ENCODE results near the gene TMEM192.

TMEM192 gene

GRCh38 chr4:165112368-165113121, at the start of gene TMEM192:
Gene TMEM192 (minus strand): TSS chr4:165112860. CDS start chr4:165112773, 87 bp downstream.
- no peaks in the 10 kb centered on the region for H3K27me3 ChIP-seq (ENCODE audit: control insufficient read depth, insufficient read depth, low read length)
- H3K9me3 ChIP-seq (ENCODE audit: control insufficient read depth, low read depth, low read length) = no peaks in the 10 kb centered on the region
- no peak within 1 kb of the TSS for H3K27ac ChIP-seq (ENCODE audit: low read length)
- no peaks in the 10 kb centered on the region for H3K36me3 ChIP-seq (ENCODE audit: control insufficient read depth, low read depth, low read length)
- H3K9ac ChIP-seq (ENCODE audit: low read length) = peak within 1 kb of the TSS; percentile 78
- H3K4me1 ChIP-seq (ENCODE audit: control insufficient read depth, low read depth, low read length) = peaks cover 10% of the 10 kb centered on the region
- H3K4me3 ChIP-seq (ENCODE audit: low read length) = peak within 1 kb of the TSS; percentile 91

GRCh38 chr4:165158762-165159161, 46.1 kb upstream of the TMEM192 start:
- no peaks in the 10 kb centered on the region for H3K4me1 ChIP-seq (ENCODE audit: control insufficient read depth, low read depth, low read length)
- H3K9ac ChIP-seq (ENCODE audit: low read length) = no peak overlapping the region
- no peaks in the 10 kb centered on the region for H3K27me3 ChIP-seq (ENCODE audit: control insufficient read depth, insufficient read depth, low read length)
- H3K9me3 ChIP-seq (ENCODE audit: control insufficient read depth, low read depth, low read length) = no peaks in the 10 kb centered on the region
- H3K4me3 ChIP-seq (ENCODE audit: low read length) = no peak overlapping the region
- H3K36me3 ChIP-seq (ENCODE audit: control insufficient read depth, low read depth, low read length) = no peaks in the 10 kb centered on the region
- H3K27ac ChIP-seq (ENCODE audit: low read length) = no peak overlapping the region

GRCh38 chr4:165156906-165157305, 44.2 kb upstream of the TMEM192 start:
- H3K9me3 ChIP-seq (ENCODE audit: control insufficient read depth, low read depth, low read length) = no peaks in the 10 kb centered on the region
- no peaks in the 10 kb centered on the region for H3K36me3 ChIP-seq (ENCODE audit: control insufficient read depth, low read depth, low read length)
- no peak overlapping the region for H3K4me3 ChIP-seq (ENCODE audit: low read length)
- no peaks in the 10 kb centered on the region for H3K27me3 ChIP-seq (ENCODE audit: control insufficient read depth, insufficient read depth, low read length)
- no peak overlapping the region for H3K27ac ChIP-seq (ENCODE audit: low read length)
- H3K4me1 ChIP-seq (ENCODE audit: control insufficient read depth, low read depth, low read length) = no peaks in the 10 kb centered on the region
- no peak overlapping the region for H3K9ac ChIP-seq (ENCODE audit: low read length)

GRCh38 chr4:165154482-165154881, 41.8 kb upstream of the TMEM192 start:
- H3K27me3 ChIP-seq (ENCODE audit: control insufficient read depth, insufficient read depth, low read length) = no peaks in the 10 kb centered on the region
- H3K9me3 ChIP-seq (ENCODE audit: control insufficient read depth, low read depth, low read length) = no peaks in the 10 kb centered on the region
- H3K4me1 ChIP-seq (ENCODE audit: control insufficient read depth, low read depth, low read length) = no peaks in the 10 kb centered on the region
- H3K36me3 ChIP-seq (ENCODE audit: control insufficient read depth, low read depth, low read length) = no peaks in the 10 kb centered on the region
- no peak overlapping the region for H3K9ac ChIP-seq (ENCODE audit: low read length)
- no peak overlapping the region for H3K27ac ChIP-seq (ENCODE audit: low read length)
- no peak overlapping the region for H3K4me3 ChIP-seq (ENCODE audit: low read length)

- H3K27me3 ChIP-seq (ENCODE audit: control insufficient read depth, insufficient read depth, low read length) = no peaks in the 10 kb centered on the region
- no peak overlapping the region for H3K27ac ChIP-seq (ENCODE audit: low read length)
- H3K9me3 ChIP-seq (ENCODE audit: control insufficient read depth, low read depth, low read length) = no peaks in the 10 kb centered on the region
- H3K4me1 ChIP-seq (ENCODE audit: control insufficient read depth, low read depth, low read length) = no peaks in the 10 kb centered on the region
- H3K4me3 ChIP-seq (ENCODE audit: low read length) = no peak overlapping the region
- H3K36me3 ChIP-seq (ENCODE audit: control insufficient read depth, low read depth, low read length) = no peaks in the 10 kb centered on the region
- H3K9ac ChIP-seq (ENCODE audit: low read length) = no peak overlapping the region
These were observed 39.9 kb upstream of the TMEM192 start for GRCh38 chr4:165152527-165152926.

GRCh38 chr4:165151734-165152133, 39.1 kb upstream of the TMEM192 start:
- no peak overlapping the region for H3K27ac ChIP-seq (ENCODE audit: low read length)
- H3K9ac ChIP-seq (ENCODE audit: low read length) = no peak overlapping the region
- no peaks in the 10 kb centered on the region for H3K4me1 ChIP-seq (ENCODE audit: control insufficient read depth, low read depth, low read length)
- H3K36me3 ChIP-seq (ENCODE audit: control insufficient read depth, low read depth, low read length) = no peaks in the 10 kb centered on the region
- no peaks in the 10 kb centered on the region for H3K27me3 ChIP-seq (ENCODE audit: control insufficient read depth, insufficient read depth, low read length)
- H3K4me3 ChIP-seq (ENCODE audit: low read length) = no peak overlapping the region
- H3K9me3 ChIP-seq (ENCODE audit: control insufficient read depth, low read depth, low read length) = no peaks in the 10 kb centered on the region

GRCh38 chr4:165150545-165150944, 37.9 kb upstream of the TMEM192 start:
- Histone ChIP-seq H3K36me3 (ENCODE audit: control insufficient read depth, low read depth, low read length) (no peaks in the 10 kb centered on the region), H3K4me3 (ENCODE audit: low read length) (no peak overlapping the region), H3K4me1 (ENCODE audit: control insufficient read depth, low read depth, low read length) (no peaks in the 10 kb centered on the region), H3K27me3 (ENCODE audit: control insufficient read depth, insufficient read depth, low read length) (no peaks in the 10 kb centered on the region), H3K9me3 (ENCODE audit: control insufficient read depth, low read depth, low read length) (no peaks in the 10 kb centered on the region), H3K27ac (ENCODE audit: low read length) (no peak overlapping the region), H3K9ac (ENCODE audit: low read length) (no peak overlapping the region)

- Histone ChIP-seq H3K9me3 (ENCODE audit: control insufficient read depth, low read depth, low read length) (no peaks in the 10 kb centered on the region), H3K4me1 (ENCODE audit: control insufficient read depth, low read depth, low read length) (no peaks in the 10 kb centered on the region), H3K27ac (ENCODE audit: low read length) (no peak overlapping the region), H3K4me3 (ENCODE audit: low read length) (no peak overlapping the region), H3K9ac (ENCODE audit: low read length) (no peak overlapping the region), H3K36me3 (ENCODE audit: control insufficient read depth, low read depth, low read length) (no peaks in the 10 kb centered on the region), H3K27me3 (ENCODE audit: control insufficient read depth, insufficient read depth, low read length) (no peaks in the 10 kb centered on the region)
These were observed 26.2 kb upstream of the TMEM192 start for GRCh38 chr4:165138843-165139242.

GRCh38 chr4:165137205-165137604, 24.5 kb upstream of the TMEM192 start:
- no peaks in the 10 kb centered on the region for H3K9me3 ChIP-seq (ENCODE audit: control insufficient read depth, low read depth, low read length)
- H3K9ac ChIP-seq (ENCODE audit: low read length) = no peak overlapping the region
- no peak overlapping the region for H3K4me3 ChIP-seq (ENCODE audit: low read length)

GRCh38 chr4:165136529-165136928, 23.9 kb upstream of the TMEM192 start:
- H3K27ac ChIP-seq (ENCODE audit: low read length) = no peak overlapping the region
- H3K9me3 ChIP-seq (ENCODE audit: control insufficient read depth, low read depth, low read length) = no peaks in the 10 kb centered on the region
- no peaks in the 10 kb centered on the region for H3K36me3 ChIP-seq (ENCODE audit: control insufficient read depth, low read depth, low read length)
- H3K4me1 ChIP-seq (ENCODE audit: control insufficient read depth, low read depth, low read length) = no peaks in the 10 kb centered on the region
- H3K27me3 ChIP-seq (ENCODE audit: control insufficient read depth, insufficient read depth, low read length) = no peaks in the 10 kb centered on the region
- no peak overlapping the region for H3K9ac ChIP-seq (ENCODE audit: low read length)
- H3K4me3 ChIP-seq (ENCODE audit: low read length) = no peak overlapping the region

More at GRCh38 chr4:165137205-165137604, 24.5 kb upstream of the TMEM192 start:
- Histone ChIP-seq H3K36me3 (ENCODE audit: control insufficient read depth, low read depth, low read length) (no peaks in the 10 kb centered on the region), H3K27me3 (ENCODE audit: control insufficient read depth, insufficient read depth, low read length) (no peaks in the 10 kb centered on the region), H3K4me1 (ENCODE audit: control insufficient read depth, low read depth, low read length) (no peaks in the 10 kb centered on the region), H3K27ac (ENCODE audit: low read length) (no peak overlapping the region)

GRCh38 chr4:165133150-165133549, 20.5 kb upstream of the TMEM192 start:
- Histone ChIP-seq H3K27me3 (ENCODE audit: control insufficient read depth, insufficient read depth, low read length) (no peaks in the 10 kb centered on the region), H3K4me3 (ENCODE audit: low read length) (no peak overlapping the region), H3K4me1 (ENCODE audit: control insufficient read depth, low read depth, low read length) (no peaks in the 10 kb centered on the region), H3K9ac (ENCODE audit: low read length) (no peak overlapping the region), H3K27ac (ENCODE audit: low read length) (no peak overlapping the region), H3K9me3 (ENCODE audit: control insufficient read depth, low read depth, low read length) (no peaks in the 10 kb centered on the region), H3K36me3 (ENCODE audit: control insufficient read depth, low read depth, low read length) (no peaks in the 10 kb centered on the region)

- no peak overlapping the region for H3K9ac ChIP-seq (ENCODE audit: low read length)
- H3K27me3 ChIP-seq (ENCODE audit: control insufficient read depth, insufficient read depth, low read length) = no peaks in the 10 kb centered on the region
- H3K36me3 ChIP-seq (ENCODE audit: control insufficient read depth, low read depth, low read length) = no peaks in the 10 kb centered on the region
- H3K4me3 ChIP-seq (ENCODE audit: low read length) = no peak overlapping the region
- H3K4me1 ChIP-seq (ENCODE audit: control insufficient read depth, low read depth, low read length) = no peaks in the 10 kb centered on the region
- H3K9me3 ChIP-seq (ENCODE audit: control insufficient read depth, low read depth, low read length) = no peaks in the 10 kb centered on the region
- H3K27ac ChIP-seq (ENCODE audit: low read length) = no peak overlapping the region
These were observed 18.7 kb upstream of the TMEM192 start for GRCh38 chr4:165131247-165131832.
